Astrocyte of the hippocampus (primary cell): ENCODE results near the gene DNAJC11.
A peak's percentile ranks its signal among the peaks of the same experiment; 100 is the strongest.
"Not testable (repeated sequence)": the region's sequence is repeated elsewhere in the genome, so short reads cannot be mapped to it uniquely, and the experiment has no call there.

Experiments used
- DNase-seq: peaks from one replicate; pipeline ENCODE4 v3.0.0; 2011; ENCODE audit warnings: low read depth, low spot score

Gene DNAJC11

DNA sequence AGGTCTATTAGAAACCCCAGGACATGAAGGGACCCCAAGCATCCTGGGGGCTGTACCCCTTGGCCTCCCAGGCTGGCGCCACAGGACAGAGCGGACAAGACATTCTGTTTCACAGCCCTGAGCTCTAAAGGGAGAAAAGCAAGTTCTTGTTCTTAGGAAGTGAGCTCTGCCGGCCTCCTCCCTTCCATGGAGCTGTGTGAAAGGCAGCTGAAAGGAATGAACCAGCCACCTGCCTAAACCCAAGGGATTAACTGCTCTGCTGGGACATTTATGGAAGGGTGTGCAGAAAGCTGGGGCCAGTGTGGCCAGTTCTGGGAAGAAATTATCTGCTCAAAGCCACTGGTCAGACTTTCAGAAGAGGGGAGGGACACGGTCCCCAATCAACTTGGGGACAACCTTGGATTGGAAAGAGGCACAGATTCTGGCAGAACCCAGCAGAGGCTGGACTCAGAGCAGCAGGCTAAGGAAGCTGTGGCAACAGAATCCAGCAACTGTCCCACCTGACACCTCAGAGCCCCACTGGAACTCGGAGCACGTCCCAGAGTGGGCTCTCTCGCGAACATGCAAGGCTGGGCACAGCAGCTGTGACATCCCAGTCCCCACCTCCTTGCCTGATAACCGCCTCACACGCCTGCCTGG is 101.1 kb downstream of the DNAJC11 start:
- DNase-seq: peak; percentile 45

DNA sequence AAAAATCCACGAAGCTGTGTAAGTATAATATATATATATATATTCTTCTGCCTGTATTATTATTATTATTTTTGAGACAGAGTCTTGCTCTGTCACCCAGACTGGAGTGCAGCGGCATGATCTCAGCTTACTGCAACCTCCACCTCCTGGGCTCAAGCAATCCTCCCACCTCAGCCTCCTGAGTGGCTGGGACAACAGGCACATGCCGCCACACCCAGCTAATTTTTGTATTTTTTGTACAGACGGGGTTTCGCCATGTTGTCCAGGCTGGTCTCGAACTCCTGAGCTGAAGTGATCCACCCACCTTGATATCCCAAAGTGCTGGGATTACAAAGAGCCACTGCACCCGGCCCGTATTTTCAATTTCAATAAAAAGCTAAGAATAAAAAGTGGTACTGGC is 101.6 kb downstream of the DNAJC11 start:
- DNase-seq: not testable (repeated sequence)

DNA sequence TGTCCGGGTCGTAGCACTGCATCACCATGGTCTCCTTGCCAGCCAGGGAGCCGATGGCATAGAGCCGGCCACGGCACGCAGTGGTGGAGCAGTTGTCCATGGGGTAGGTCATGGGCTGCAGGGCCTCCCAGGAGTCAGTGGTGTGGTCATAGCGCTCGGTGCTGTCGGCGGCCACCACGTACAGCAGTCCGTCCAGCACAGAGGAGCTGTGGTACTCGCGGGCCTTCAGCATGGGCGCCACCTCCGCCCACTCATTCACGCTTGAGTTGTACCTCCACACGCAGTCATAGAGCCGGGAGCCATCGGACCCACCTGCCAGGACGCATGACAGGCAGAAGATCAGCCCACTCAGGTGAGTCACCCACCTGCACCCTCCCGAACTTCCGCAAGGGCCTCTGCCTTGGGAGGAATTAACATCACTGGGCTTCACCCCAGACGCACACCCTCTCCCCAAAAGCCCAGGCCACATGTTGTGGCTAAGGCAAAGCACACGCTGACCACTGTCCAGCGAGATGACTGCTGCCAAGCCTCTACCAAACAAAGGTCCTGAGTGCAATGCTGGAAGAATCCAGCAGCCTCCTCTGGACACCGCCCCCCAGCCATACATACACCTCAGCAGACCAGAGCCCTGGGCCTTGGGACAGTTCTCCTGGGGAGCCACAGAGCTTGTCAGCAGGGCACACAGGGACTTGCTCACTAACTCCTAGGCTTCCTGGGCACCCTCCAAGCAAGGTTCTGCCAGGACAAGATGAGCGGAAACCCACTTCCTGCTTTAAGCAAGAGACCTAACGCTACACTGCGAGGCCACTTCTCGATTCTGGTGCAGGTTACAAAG is 102.3 kb downstream of the DNAJC11 start:
- no peak for DNase-seq

DNA sequence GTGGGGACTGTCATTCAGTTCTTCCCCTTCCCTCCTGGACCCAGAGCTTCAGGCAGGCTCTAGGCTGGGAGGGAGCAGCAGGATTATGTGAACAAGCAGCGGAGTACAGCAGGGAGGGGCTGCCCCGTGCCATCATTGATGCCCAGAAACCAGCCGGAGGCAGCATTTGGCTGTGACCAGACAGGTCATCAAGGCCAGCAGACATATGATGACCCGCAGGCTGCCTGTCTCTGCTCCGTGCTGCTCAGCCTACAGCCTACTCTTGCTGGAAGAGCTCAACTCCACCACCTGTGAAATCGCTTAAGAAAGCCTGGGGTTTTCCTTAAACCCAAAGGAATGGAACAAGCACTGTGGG is 103.9 kb downstream of the DNAJC11 start:
- DNase-seq: no peak

DNA sequence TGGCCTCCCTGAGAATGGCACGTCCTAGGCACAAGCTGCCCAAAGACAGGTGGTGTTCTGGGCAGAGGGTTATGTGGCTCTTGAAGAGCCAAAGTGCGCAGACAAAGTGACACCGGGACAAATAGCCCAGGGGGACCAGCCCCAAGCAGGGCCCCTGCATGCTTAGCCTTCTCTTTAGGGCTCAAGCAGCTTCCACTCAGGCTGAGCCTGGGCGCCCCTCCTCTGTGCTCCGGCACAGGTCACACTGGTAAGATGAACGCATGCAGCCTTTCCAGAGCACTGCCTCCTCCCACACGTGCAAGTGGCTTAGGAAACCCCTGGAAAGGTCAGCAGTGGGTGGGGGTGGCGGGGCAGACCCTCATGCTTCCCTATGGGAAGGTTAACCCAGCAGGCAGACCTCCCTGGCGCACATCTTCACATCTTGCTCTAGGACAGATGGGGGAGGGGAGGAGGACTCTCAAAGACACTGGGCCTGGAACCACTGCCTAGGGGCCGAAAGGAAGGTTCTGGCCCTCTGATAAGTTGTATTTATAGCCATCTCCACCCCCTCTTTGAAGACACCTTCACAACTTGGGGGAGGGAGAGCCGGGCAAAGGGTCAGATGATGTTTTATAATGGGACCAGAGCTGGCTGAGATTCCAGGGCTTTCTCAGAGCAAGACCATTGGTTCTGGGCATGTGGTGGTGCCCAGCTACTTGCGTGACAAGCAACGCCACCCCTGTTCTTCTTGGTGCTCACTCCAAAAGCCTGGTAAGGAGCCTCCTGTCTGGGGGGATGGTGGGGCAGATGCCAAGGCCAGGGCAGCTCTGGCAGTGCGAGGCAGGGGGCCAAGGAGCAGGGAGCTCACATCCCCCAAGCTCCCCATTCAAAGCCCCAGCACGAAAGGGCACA is 104.5 kb downstream of the DNAJC11 start:
- DNase-seq: no peak

DNA sequence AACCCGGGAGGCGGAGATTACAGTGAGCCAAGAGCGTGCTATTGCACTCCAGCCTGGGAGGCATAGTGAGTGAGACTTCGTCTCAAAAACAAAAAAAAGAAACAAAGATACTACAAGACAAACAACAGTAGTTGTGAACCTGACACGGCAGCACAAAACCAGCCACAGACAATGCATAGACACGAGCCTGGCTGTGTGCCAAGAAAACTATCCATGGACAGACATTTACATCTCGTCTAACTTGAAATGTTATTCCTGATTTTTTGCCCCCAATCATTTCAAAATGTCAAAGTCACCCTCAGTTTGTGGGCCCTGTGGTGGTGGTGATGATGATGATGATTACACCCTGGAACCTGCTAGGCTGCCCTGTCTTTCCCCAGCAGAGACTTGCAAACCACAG is 105.3 kb downstream of the DNAJC11 start:
- DNase-seq: no peak

DNA sequence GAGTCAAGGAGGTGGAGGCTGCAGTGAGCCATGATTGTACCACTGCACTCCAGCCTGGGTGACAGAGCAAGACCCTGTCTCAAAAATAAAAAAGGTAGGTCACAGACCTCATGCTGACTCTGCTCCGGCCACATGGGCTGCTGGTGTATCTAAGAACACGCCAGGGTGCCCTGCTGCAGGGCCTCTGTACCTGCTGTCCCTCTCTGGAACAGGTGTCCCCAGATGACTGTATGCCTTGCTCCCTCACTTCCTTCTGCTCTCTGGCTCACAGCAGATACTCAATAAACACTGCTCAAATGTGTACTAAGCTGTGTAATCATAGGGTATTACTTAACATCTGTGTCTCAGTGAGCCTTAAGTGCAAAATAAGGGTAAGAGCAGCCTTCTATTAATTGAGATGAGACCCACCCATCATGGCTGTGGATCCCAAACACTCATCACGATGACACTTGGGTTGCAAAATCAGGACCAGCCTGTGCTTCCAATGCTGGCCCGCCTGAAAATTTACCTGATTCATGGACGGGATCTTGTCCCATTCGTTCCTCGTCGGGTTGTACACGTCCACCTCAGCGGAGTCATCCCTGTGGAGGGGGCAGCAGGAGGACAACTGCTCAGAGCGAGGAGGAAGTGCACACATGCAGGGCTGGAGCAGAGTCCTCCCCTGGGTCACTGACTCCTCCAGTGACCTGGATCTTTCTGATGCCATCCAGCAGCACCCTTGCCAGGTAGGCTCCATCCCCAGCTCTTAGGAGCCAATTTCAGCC is 106.5 kb downstream of the DNAJC11 start:
- DNase-seq: no peak

DNA sequence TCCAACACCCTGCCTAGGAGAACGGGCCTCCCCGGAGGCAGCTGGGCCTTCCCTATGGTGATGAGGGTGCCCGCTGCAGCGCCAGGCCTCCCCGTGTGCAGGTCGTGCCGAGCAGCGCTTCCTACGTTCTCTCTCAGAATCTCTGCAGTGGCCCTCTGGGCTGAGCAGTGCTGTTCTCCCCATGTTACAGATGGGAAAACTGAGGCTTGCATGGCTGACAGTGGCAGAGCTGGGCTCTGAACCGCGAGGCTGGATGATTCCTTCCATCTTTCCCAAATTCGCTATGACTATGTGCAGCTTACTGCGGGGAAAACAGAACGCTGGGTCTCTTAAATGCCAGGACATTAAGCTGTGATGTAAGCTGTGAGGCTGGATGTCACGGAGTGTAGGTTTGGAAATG is 107.8 kb downstream of the DNAJC11 start:
- no peak for DNase-seq

DNA sequence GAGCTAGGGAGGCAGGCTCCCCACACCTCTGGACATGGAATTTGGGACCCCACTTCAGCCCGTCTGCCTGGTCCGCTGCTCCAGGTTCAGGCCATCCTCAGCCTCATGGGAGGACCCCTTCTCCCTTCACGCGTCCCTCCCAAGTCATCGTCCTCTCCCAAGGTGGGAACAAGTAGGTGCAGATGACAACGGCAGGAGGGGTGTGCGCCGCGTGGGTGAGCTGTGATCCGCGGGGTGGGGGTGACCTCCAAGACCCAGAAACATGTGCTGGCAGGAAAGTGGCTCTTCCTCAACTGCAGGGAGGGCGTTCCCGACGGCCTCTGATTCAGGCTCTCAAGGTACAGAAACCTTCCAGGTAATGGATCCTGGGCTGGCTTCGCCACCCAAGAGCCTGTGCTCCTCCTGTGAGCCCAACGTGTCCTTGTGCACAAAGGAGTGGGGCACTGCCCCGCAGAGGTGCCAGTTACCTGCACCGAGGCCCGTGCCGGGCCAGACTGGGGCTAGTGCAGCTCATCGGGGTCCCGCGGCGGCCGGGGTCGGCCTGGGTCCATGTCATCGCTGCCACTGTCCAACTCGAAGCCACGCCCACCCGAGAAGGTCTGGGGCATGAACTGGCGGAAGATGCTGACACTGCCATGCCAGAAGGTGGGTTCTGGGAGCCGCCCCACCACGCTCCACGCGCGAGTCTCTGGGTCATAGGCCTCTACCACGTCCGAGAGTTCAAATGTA is 108.6 kb downstream of the DNAJC11 start:
- DNase-seq: no peak

DNA sequence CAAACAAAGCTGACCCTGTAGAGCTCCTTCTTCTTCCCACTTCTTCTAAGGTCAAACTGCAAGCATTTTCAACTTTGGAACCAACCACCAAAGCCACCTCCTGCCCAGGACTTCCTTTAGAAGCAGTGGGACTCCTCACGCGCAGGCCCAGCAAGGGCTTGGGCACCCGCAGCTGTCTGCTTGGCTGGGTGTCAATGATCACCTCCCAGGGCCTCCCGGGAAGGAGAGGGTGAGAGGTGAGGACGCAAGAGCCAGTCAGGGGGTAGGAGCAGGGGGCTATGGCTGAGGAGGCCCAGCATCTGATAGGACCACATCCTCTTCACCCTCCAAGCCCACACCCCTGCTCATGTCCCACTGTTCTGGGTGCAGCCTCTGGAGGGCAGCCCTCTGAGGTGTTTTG is 109.2 kb downstream of the DNAJC11 start:
- no peak for DNase-seq

DNA sequence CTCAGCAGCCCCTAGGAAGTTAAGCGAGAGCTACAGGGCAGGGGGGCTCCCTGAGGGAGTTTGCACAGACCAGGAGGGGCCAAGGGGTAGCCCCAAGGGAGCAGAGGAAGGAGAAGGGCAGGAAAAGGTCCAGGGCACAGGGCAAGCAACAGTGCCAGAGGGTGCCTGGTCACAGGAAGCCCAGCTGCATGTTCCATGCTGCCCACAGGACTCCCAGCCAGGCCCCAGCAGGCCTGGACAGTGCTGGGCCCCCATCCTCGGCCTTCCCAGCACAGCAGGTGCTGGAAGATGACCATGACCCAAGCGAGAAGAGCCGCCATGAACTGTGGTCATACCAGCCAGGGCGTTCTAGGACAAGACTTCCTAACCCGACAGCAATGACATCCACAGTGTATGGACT is 110.0 kb downstream of the DNAJC11 start:
- no peak for DNase-seq

DNA sequence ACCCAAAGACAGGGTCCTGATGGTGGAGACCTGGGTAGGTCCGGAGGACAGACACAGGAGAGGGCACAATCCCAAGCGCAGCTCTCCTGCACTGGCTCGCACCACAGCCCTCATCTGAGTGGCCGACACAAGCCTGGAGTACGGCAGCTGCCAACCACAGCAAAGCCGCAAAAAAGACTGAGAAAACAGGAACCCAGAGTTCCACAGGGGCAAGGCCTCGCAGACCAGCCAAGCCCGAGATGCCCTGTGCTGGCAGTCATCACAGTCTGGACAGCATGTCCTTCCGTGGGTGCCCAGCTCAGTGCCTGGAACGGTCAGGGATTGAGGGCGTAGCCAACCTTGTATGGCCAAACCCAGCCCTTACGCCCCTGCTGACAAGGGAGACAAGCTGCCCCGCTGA is 110.4 kb downstream of the DNAJC11 start:
- no peak for DNase-seq

DNA sequence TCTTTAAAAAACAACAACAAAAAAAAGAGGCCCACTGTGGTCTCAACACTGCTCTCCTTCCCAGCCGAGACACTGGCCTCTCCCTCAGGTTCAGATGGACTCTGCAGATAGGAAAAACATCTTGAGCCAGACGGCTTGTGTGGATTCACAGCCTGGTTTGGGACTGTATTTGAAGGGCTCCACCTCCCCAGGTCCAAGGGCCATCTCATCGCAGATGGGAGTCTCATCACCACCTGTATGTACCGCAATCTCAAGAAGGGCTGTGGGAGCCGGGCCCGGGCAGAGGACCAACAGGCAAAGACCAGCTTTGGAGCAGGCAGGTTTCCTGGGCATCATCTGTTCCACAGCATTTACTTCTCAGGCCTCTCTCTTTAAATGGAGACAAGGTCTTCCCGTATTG is 111.6 kb downstream of the DNAJC11 start:
- DNase-seq: no peak

DNA sequence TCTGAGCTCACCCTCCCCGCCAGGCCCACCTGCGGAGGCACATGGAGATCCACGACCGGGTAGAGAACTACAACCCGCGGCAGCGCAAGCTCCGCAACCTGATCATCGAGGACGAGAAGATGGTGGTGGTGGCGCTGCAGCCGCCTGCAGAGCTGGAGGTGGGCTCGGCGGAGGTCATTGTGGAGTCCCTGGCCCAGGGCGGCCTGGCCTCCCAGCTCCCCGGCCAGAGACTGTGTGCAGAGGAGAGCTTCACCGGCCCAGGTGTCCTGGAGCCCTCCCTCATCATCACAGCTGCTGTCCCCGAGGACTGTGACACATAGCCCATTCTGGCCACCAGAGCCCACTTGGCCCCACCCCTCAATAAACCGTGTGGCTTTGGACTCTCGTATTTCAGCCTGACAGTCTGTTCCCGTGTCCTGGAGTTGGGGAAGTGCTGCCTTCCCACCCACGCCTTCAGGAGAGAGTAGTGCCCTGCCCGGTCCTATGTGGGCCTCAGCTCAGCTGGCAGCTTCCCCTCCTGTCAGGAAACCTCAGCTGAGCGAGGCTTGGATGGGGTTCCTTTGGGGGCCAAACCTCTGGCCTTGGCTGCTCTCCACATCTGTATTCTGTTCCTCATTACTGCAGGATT is 112.6 kb downstream of the DNAJC11 start:
- DNase-seq: no peak

DNA sequence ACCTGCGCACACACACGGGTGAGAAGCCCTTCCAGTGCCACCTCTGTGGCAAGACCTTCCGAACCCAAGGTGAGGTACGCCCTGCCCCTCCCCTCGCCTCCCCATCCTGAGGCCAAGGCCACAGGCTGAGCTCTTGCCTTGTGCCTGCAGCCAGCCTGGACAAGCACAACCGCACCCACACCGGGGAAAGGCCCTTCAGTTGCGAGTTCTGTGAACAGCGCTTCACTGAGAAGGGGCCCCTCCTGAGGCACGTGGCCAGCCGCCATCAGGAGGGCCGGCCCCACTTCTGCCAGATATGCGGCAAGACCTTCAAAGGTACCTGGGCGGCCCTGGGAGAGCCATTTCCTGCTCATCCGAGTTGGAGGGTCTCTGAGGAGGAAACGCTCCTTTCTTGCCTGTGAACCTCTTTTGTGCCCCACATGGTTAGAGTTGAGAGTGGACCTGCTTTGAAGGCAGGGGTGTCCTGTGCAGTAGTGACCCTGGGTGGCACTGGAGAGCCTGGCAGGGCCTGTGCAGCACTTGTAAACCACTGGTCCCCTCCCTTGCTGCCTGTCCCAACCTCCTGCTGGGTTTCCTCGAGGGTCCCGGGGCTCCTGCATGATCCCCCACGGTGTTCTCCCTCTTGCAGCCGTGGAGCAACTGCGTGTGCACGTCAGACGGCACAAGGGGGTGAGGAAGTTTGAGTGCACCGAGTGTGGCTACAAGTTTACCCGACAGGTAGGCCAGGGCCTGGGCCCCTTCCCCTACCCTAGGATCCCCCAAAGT is 113.3 kb downstream of the DNAJC11 start:
- no peak for DNase-seq

DNA sequence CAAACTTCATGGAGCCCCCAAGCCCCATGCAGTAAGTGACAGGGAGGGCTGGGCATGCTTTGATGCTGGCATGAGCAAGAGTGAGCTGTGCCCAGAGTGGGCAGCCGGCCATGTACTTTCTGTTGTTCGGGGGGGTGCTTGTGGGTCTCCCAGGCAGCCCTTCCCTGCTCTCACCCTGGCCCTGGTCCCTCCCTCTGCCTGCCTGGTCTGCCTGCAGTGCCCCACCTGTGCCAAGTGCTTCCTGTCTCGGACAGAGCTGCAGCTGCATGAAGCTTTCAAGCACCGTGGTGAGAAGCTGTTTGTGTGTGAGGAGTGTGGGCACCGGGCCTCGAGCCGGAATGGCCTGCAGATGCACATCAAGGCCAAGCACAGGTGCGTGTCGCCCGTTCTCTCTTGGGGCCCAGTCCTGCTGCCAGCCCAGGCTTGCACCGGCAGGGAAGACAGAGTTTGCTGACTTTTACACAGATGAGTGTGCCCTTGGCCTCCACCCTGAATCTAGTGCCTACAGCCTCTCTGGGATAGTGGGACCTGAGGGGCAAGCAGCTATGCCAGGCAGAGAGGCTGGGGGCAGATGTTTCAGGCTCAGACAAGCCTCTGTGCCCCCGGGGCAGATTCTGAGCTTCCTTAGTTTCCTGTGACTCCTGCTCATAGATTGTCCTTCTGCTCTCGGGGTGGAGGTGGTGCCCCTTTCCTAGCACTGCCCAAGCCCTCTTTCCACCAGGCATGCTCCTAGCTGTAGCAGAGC is 114.2 kb downstream of the DNAJC11 start:
- peak; percentile 60 for DNase-seq

DNA sequence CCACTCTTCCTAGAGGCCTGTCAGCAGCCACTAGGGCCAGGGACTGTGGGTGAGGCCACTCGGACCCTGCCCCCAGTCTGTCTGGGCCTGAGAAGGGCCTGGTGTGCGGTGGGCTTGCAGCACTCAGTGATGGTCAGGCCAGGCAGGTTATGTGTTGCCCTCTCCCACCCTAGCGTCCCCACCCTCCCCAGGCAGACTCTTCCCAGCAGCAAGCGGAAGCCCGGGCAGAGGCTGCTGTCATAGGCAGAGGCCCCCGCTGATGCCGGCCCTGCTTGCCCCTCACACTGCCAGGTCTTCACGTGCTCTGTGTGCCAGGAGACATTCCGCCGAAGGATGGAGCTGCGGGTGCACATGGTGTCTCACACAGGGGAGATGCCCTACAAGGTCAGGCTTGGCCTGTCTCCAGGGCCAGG is 115.2 kb downstream of the DNAJC11 start:
- DNase-seq: no peak

DNA sequence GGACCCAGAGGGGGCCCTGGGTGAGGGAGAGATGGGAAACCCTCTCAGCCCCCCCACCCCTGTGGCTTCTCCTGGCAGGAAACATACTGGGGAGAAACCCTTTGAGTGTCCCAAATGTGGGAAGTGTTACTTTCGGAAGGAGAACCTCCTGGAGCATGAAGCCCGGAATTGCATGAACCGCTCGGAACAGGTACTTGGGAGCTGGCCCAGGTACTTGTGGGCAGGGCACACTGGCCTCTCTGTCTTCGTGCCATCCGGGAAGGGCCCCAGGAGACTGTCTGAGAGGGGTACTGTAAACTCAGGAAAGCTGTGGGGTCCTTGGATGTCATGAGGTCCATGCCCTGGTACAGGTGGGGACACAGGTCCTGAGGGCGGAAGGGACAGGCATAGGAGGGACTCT is 115.8 kb downstream of the DNAJC11 start:
- DNase-seq: no peak

DNA sequence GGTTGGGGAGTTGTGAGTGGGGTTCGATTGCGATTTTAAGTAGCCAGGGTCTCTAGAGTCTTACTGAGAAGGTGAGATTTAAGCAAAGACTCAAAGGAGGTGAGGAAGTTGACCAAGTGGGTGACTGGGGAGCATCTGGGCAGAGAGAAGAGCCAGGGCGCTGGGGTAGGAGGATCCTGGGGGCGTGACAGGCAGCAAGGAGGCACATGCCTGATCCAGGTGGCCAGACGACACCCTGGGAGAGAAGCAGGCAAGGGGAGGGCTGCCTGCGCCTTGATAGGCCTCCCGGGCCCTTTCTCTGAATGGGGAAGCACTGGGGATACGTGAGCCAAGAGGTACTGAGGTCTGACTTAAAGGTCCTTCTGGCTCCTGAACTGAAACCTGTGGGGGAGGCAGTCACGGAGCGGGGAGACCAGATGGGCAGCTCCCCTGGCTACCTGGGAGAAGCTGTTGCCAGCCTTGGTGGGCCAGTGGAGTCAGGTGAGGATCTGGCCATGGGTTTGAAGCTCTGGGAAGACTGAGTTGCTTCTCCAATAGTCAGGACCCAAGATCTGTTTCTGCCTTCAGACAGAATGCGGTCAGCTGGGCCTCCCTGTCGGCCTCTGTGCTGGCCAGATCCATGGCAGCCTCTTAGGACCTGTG is 116.4 kb downstream of the DNAJC11 start:
- DNase-seq: no peak
